Renal cortex interstitium (tissue), 11 donors: ENCODE results near the gene ZFP69B. TPM values are rescaled to one million over a fixed set of nuclear protein-coding genes. Genes with fewer than 3 reads are reported as not detected.
A peak's percentile ranks its signal among the peaks of the same experiment; 100 is the strongest.

Source experiments
- DNase-seq, 11 donors: peaks; one replicate each; pipeline ENCODE4 v3.0.0-alpha.2; 2013; ENCODE audit warnings: low read depth in 9 of 11, low spot score in 4 of 11; ENCODE audit errors: extremely low read depth in 1 of 11
- polyA plus RNA-seq, 3 donors: library from polyadenylated mRNA; unstranded; fragments of 120-200 nt; gene quantifications; one replicate each; pipeline ENCODE4 v1.2.1, GENCODE V29; 2013; ENCODE audit not compliant: insufficient read length in 3 of 3

Gene ZFP69B
- polyA plus RNA-seq, 3 donors: 4.9 to 6.3 (median 5.9) TPM

DNA sequence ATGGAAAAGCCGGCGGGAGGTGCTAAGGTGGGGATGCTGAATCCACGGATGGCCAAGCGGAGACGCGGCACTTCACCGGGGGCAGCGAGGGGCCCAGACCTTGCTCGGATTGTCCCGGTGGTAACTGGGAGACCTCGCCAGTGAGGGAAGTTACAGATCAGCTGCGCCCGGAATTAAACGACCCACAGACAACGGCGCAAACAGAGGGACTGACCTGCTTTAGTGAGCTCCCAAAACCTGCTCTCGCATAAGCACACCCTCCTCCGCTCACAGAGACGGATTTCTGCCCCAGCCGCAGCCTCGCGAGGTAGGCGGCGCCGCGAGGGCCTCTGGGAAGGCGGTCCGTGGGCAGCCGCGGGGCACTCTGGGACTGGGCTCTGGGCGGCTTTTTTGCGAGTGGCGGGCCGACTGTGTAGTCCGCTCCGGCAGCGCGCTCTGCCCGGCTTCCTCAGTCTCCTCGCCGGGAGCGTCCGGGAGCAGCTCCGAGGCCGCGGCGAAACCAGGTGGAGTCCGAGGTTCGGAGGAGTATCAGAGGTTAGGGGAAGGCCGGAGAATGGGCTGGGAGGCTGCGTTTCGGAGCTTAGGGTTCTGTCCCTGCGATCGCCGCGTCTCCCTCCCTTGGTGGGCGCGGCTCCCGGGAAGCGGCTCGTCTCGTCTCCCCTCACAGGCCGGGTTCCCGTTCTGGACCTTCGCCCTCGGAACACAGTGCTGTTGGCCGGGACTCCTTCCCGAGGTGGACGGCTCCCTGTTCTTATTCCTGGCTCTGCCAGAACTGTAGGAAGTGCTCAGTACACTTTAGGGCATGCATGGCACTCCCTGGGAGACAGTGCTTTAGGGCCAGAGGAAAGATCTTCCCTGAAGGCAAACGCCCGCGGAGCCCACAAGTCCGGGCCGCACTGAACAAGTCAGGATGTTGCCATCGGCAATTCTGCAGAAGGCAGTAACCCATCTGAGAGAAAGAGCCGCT, 58.4 kb downstream of the ZFP69B start, which contains the start of gene EXO5:
Gene EXO5 (plus strand): TSS at position 393 of the 967 bp plus-strand sequence. CDS start 5,778 bp downstream, outside the sequence.
- DNase-seq: peak in 10 of 11 donors; percentile 24 to 70 (median 57)

Other genes with a start within 250 kb of the ZFP69B start
- not detected for gene TMCO2, start 202.5 kb upstream of the ZFP69B start, polyA plus RNA-seq
- gene ZMPSTE24, start 192.2 kb upstream of the ZFP69B start, polyA plus RNA-seq: 10 to 100 TPM; 50.1 to 60.4 (median 60.3) TPM
- 10 to 100 TPM; 18.5 to 29.4 (median 28.5) TPM for gene COL9A2, start 133.2 kb upstream of the ZFP69B start, polyA plus RNA-seq
- gene SMAP2, start 76.7 kb upstream of the ZFP69B start, polyA plus RNA-seq: 10 to 100 TPM; 20.3 to 25.2 (median 25.2) TPM
- gene ZFP69, start 26.8 kb downstream of the ZFP69B start, polyA plus RNA-seq: 1 to 10 TPM; 6.5 to 8.1 (median 7.9) TPM
- 10 to 100 TPM; 11.6 to 14.2 (median 12.0) TPM for gene EXO5, start 58.3 kb downstream of the ZFP69B start, polyA plus RNA-seq
- gene ZNF684, start 81.2 kb downstream of the ZFP69B start, polyA plus RNA-seq: 10 to 100 TPM in 2 of 3 donors, 1 to 10 TPM in 1; 8.4 to 14.5 (median 13.8) TPM
- 1 to 10 TPM; 1.6 to 2.2 (median 1.8) TPM for gene RIMS3, start 215.2 kb downstream of the ZFP69B start, polyA plus RNA-seq
- gene NFYC, start 241.2 kb downstream of the ZFP69B start, polyA plus RNA-seq: 100 to 1,000 TPM in 2 of 3 donors, 10 to 100 TPM in 1; 95.9 to 111 (median 101) TPM